NCI-H146 treated with DMSO at 0.1 percent for 48 hours (cell line): ENCODE data around the gene MSMP.

Experiments used
- DNase-seq: peaks from one replicate; lab custom pipeline; 2025; ENCODE audit not compliant: unreplicated experiment; lab: John Stamatoyannopoulos, UW

MSMP gene

DNA sequence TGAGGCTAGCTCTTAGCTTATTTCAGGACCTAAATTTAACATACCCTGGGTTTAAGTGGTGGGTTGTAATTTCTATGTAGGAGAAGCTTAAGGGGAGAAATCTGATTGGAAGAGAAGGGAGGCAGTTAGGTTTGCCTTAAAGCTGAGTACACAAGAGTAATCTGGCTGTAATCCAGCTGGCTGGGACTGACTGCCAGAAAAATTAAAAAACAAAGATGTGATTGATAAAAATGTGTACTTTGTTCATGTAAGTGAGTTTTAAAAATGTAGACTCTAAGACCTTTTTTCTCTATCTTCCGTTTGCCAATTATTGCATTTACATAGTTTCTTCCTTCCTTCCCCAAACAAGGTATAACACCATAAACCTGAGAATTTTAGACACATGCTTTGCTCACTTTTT lies 17.5 kb upstream of the MSMP start:
- DNase-seq, result peak; percentile 59

DNA sequence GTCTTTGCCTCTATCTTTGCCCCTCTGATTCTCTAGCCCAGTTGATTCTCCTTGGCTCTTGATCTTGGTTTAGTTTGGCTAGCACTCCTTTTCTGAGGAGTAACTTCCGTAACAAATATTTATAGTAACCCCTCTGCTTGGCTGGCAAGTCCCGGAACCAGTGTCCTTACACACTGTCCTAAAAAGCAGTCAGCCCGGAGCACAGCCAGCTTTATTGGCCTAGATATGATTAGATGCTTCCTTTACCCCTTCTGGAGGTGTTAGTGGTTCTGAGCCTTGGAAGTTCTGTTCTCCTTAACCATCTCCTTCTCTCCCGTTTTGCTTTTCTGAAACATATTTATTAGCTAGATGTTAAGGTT lies 17.0 kb upstream of the MSMP start:
- DNase-seq, result no peak

DNA sequence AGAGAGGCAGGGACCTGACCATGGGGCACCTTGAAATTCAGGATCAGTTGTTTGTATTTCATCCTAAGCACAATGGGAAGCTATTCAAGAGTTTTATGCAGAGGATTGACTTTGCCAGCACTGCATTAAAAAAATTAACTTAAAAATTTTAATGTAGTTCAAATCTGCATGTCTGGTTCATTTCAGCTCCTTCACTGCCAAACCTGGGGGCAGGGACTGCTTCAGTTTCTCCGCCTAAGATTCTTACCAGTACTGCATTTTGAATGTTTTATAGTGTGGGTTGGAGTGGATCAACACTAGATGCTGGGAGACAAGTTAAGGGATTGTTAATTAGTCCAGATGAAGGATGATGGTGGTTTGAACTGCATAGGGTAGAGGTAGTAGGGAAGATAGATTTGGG lies 15.7 kb upstream of the MSMP start:
- no peak for DNase-seq

DNA sequence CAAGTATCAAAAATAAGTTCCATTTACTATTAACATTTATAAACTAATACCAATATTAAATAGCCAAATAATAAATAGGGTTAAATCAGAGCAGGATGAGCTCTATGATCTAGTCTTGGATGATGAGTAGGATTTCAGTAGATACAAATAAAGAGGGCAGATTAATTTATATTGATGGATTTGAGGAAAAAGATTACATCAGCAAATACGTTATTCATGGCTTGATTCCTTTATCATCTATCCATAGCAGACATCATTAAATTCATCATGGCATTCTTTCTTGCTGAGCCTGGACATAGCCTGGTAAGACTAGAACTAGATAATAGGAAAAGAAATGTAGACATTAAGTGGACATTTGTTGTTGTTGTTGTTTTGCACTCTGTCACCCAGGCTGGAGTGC lies 13.4 kb upstream of the MSMP start:
- no peak for DNase-seq

DNA sequence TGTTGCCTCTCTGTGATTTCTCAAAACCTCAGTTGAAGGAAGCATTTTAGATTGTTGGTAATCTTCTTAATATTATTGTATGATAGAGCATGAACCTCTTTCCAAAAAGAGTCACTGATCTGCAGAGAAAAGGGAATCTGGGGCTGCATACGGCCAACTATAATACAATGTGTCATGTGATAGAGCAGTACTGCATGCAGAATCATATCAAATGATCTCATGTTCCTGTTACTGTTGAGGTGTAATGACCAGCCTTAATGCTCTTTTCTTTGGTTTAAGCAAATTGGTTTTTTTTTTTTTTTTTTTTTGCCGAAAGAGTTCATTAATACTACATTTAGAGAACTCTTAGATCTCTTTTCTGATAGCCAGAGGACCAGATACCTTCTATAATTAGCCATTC lies 12.9 kb upstream of the MSMP start:
- DNase-seq, result no peak

DNA sequence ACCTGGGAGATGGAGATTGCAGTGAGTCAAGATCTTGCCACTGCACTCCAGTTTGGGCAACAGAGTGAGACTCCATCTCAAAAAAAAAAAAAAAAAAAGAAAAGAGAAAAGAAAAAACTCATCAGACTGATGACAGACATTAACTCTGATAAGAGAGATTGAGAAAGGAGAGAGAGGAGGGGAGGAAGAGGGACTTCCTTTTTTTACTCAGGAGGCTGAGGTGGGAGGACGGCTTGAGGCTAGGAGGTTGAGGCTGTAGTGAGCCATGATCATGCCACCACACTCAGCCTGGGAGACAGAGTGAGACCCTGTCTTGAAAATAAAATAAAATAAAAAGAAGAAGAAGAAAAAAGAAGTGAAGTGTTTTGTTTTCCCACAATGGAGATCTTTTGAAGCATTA lies 9.7 kb upstream of the MSMP start:
- no peak for DNase-seq

DNA sequence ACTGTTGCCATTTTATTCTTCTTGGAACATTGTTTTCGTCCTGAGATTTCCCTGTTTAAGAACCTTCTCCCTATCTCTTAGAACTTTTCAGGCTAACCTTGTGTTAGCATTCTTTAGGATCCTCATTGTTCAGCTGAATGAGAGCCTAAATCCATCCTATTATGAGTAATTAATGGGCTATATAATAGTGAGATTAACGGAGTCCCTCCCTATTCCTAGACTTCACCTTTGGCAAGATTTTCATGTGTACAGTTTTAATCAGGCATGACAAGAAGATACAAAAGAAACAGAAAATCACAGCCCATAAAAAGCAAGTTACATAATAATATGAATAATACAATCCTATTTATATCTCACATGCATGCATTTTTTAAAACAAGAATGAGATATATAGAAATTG lies 9.1 kb upstream of the MSMP start:
- no peak for DNase-seq

DNA sequence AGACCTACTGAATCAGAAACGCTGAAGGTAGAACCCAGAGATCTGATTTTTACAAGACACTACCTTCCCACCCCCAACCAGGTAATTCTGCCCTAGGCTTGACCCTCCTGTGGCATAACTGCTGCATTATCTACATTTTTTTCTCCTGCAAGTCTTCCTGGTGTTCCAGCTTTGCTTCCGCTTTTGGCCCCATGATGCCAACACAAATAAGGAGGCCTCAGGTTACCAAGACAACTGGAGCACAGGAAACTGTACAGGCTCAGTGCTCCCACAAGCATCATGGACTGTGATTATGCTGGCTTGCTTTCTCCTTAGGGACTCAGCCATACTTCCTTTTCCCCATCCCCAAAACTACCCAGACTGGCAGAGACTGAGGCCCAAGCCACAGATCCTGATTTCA lies 6.6 kb upstream of the MSMP start:
- peak; percentile 32 for DNase-seq

DNA sequence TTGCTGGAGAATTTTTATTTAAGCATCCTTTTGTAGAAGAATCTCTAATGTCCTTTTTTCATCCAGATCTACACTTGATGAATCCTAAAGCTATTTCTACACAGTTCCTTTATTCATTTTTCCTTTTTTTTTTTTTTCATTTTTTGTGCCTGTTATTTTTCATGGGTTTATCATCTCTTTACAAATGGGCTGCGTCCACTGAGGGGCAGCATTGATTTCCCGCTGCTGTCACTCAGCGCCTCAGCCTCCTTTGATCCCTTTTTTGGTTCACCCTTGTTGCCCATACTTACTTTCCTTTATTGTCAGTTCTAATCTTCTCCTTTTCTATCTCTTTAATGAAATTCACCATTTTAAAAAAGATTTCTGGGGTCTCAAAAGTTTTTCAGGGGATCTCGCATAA lies 5.7 kb upstream of the MSMP start:
- DNase-seq, result no peak

DNA sequence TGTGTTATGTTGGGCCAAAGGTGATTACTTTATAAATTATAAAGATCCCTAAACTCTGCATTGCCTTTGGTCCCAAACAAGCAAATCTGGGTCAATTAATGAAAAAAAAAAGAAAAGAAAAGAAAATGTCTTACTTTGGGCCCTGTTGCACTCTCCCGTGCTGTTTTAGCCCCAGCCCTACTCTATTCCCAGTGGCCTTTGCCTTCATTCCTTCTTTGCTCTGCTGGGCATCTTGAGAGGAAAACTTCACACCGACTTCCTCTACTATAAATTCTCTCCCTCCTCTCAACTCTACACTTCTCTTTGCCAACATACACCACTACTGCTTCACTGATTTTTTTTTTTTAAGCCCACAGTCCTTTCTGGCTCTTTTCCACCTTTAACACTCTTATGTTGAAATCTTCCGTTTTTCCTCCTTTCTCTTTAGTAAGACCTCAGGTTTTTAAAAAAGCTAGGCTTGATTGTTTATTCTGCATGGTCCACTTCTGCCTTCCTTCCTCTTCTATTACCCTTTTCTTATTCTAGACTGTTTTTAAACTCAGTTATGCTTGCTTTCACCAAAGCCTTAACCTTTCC lies 4.5 kb upstream of the MSMP start:
- no peak for DNase-seq

DNA sequence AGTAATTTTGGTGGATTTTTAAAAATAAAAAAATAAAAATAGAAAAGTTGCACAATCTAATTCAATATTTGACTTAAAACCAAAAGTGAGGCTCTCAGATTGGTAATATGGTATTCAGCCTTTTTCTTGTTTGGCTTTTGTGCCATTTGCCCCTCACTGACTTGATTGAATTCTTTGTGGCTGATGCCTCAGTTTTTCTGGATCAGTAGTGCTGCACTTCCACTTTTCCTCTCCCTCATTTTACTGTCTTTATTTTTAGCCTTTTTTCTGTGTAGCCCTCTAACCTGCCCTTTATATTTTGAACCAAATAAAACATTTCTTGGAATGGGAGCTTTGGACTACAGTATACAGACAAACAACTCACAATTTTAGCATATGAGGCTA lies 3.8 kb upstream of the MSMP start:
- DNase-seq, result no peak

DNA sequence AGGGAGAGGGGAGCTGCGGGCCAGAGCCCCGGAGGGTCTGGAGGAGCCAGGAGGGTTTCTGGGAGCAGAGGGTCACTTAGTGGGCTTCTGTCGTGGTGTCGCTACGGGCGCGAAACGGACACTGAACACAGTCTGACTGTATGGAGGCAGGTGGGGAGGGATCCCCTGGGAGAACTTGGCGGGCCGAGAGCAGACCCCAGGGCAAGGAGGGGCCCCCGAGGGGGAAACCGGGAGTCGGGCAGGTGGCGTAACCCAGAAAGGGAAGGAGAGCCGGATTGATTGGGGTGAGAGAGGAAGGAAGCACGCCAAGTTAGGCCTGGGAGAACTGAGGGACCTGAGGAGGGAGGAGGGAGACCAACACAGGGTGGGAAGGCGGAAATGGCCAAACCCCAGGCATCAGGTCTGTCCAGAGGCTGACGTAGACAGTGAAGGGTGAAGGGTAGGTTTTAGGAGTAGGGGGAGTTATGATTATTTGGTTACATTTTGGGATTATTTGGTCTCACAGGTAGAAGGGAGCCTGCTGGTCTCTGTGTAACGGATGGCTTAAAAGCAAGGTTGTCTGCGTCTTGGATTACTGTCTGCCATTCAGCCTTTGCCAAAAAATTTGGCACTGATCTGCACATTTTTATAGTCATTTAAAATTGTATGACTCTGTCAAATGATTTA lies 3.3 kb upstream of the MSMP start:
- peak; percentile 60 for DNase-seq

DNA sequence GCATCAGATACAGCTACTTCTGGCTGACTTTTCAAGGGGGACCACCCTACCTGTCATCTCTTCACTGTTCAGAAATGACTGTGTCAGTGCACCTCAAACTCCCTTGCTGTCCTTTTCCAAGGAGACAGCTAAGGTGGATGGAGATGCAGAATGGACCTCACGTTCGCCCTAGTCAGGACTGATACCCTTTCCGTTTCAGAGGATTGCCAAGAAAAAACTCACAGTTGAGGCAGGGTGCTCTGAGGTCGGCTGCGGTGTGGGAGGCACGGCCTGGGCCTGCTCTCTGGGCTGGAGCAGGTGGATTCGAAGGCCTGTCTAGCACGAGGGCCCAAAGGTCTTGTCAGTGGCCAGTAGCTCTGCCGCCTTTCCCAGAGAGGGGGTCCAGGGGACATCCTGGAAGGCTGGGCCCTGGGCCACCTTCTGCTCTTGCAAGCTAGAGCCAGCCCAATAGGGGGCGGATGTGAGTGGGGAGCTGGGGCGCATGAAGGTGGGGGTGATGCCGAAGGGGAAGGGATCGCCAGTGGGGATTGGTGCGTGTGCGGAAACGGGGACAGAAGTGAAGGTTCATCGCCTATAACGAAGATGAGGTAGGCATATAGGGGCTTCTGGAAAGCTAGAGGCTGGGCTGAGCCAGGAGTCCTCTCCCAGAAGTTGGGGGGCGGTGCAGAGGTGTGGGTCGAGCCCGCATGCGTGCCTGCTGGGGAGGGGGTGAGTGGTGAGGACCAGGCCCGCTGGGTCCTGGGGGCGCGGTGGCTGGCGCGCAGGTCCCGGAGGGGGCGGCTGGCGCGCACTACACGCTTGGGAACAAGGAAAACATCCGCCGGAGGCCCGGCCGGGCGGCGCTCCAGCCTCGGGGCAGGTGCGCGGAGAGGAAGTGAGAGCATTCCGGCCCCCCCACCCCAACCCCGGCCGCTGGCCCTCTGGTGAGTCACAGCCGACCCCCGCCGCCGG lies 2.5 kb upstream of the MSMP start:
- DNase-seq, result peak; percentile 67

DNA sequence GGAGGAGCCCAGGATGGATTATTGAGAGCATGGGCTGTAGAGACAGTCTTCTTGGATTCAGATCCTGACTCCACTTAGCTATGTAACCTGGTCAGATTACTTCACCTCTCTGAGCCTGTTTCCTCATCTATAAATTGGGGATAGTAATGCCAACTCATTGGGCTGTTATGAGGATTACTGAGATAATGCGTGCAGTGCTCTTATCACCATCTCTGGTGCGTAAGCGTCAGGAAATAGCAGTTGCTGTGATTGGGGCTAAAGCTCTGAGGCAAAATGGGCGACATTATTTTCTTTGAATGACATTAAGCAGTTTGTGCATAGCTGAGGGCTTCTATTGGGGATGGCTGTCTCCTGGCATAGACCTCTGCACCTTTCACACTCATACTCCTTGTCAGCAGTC lies 995 bp upstream of the MSMP start:
- DNase-seq, result no peak

DNA sequence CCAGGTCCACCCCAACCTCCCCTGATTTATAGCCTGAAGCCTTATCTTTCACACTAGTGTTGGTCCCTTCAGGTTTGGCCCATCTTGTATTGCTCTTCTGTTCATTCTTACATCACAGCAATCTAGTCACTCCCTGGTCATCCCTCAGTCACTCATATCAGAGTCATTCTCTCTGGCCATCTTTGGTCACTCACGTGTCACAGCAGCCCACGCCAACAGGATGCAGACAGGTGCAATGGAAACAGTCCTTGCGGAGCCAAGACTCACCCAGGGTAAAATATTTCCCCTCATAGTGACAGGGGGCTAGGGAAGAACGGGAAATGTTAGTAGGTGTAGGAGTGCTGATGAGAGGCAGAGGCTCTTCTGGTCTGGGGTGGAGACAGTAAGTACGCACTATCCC lies 610 bp downstream of the MSMP start:
- DNase-seq, result no peak

DNA sequence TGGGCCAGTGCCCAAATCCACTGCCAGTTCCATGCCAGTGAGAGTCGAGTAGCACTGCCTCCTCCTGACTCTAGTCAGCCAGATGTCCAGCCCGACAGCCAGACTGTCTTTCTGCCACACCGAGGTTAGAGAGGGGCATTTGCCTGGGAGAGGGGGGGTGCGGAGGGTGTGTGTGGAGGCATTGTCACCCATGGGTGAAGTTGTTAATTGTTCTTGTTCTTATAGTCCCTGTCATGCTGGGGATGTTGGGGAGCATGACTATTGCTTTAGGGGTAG lies 3.9 kb downstream of the MSMP start:
- DNase-seq, result no peak

DNA sequence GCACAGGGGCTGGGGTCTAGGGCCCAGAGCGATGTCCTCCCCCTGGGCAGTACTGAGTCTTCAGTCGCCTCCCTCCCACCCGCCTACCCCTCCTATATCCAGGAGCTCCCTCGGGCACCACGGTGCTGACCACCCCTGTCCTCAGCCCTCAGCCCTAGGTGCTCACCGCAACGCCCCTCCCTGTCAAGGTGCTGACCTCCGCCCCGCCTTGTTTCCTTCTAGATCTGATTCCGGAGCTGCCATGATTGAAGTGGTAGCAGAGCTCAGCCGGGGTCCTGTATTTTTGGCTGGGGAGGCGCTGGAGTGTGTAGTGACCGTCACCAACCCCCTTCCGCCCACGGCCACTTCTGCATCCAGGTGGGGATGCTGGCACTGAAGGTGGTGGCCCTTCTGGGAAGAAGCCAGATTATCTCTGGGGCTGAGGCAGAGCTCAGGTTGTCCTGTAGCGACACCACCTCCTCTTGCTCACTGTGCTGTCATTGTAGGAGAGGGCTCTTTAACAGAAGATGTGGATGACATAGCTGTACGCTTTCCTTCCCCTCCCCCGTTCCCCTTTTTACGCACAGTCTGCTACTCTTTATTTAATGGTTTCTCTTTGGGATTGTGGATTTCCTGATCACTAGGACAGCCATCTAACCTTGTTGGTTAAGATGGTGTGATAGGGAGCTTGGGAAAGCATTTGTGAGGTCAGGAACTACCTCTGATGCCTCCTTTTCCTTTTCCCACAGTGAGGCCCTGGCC lies 4.4 kb downstream of the MSMP start:
- no peak for DNase-seq

DNA sequence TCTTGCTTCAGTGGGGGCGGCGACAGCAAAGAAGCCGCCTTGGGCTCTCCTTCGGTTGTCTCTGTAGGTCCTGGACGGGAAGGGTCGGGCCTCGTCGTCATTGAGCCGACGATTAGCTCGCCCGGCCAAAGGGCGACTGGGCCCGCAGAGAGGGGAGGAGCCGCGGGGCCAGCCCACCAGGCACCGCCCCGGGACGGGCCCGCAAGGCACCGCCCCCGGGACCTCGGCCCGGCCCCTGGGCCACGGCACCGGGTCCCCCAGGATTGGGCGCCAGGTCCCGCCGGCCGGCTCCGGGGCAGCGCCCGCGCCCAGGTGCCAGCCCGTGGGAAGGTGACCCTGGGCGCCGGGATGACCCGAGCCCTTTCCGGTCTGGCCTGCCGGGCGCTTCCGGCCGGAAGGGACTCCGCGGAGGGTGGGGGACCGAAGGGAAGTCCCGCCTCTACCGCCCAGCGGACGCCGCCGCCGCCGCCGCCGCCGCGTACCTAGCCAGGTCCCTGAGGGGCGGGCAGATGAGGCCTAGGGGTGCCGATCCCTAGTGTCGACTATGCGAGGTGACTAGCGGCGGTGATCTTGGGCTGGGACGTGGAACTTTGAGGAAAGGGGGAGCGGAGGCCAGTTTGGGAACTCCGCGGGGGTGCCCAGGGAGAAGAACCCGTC lies 5.1 kb downstream of the MSMP start, which contains the start of the genes GBA2 and RGP1:
GBA2 (minus strand) TSS at position 371 of the 657 bp plus-strand sequence. CDS start 524 bp downstream, outside the sequence.
RGP1 (plus strand) TSS at position 430 of the 657 bp plus-strand sequence. CDS start 469 bp downstream, outside the sequence.
- DNase-seq, result peak; percentile 55

DNA sequence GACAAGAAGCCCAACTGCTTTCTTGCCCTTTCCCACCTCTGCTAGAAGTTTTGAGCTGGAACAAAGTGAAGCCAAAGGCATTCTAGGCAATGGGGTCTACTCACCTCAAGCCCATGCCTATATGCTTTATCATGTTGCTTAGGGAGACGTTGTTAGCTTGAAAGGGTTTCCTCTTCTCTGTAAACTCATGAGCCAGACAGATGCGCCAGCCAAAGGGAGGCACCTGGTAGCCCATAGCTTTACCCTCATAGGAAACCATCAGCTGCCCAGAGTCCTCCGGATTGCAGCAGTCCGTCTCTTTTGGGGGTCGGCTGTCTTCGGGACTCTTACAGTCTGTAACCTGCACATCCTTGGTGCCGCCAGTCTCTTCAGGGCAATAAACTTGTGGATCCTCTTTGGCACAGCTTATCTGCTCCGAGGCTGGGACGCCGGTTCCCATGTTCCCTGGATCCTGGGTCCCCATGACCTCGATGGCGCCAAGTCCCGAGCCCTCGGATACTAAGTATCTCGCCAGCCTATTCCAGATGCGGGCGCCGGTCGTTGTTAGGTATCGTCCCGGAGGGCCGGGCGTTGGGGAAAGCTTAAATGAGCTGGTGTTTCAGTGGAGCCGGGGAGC lies 5.7 kb downstream of the MSMP start:
- DNase-seq, result no peak

DNA sequence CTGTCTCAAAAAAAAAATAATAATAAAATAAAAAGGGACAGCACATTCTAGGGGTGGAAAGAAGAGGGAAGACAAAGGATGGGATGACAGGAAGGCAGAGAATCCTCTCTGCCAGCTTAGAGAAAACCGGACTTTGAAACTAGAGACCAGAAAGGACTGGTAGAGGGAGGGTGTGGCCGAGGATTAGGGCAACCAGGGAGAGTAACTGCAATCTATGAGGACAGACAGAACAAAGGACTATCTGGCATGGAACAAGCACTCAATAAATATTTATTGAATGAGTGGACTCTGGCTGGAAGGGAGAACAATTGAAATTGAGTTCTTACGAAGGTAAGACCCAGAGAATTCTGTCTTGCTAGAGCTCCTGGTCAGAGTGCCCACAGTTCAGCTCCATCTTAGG lies 7.5 kb downstream of the MSMP start:
- no peak for DNase-seq

DNA sequence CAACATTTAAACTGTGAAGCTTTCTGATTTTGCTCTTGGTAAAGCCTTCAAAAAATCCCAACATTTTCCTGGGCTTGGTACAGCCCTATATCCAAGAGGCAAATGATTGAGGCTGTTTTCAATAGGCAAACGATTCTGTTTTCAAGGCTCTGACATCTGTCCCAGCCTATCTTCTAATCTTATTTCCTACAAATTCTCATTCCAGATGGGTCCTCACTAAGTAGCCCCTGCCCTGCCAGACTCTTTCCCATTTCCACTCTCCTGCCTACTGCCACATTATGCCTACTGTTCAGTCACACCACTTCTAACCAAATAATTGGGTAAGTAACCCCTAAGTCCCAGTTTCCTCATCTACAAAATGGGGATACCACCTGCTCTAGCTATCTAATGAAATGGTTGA lies 8.5 kb downstream of the MSMP start:
- DNase-seq, result no peak
